Ovary (tissue), 9 donors: Measurements from ENCODE around the gene PRKCI. TPM values are rescaled to one million over a fixed set of nuclear protein-coding genes. Genes with fewer than 3 reads are reported as not detected.
"Not testable (repeated sequence)": the region's sequence is repeated elsewhere in the genome, so short reads cannot be mapped to it uniquely, and the experiment has no call there.

ENCODE experiments used
- DNase-seq, 5 donors: peaks; one replicate each; pipeline ENCODE4 v3.0.0-alpha.2; 2019 to 2020
- H3K27ac ChIP-seq, 2 donors: fragments of 200-600 bp; one replicate each; pipeline versions ENCODE4 v1.5.1 to v1.8.0; 2019 to 2022
- H3K27me3 ChIP-seq: fragments of 200-600 bp; one replicate; pipeline ENCODE4 v1.8.0; 2022
- H3K36me3 ChIP-seq: fragments of 200-600 bp; sonication (generic); one replicate; pipeline ENCODE4 v1.5.1; 2019
- H3K4me1 ChIP-seq: one replicate; pipeline ENCODE4 v1.8.1; 2013; ENCODE audit warnings: mild to moderate bottlenecking, moderate library complexity; ENCODE audit not compliant: insufficient read depth
- H3K4me3 ChIP-seq: fragments of 200-600 bp; sonication (generic); one replicate; pipeline ENCODE4 v1.5.1; 2017
- H3K9me3 ChIP-seq, 2 donors: fragments of 200-600 bp in 1 of 2; sonication (generic) in 1 of 2; one replicate each; pipeline versions ENCODE4 v1.5.1 to v1.8.1; 2013 to 2019; ENCODE audit warnings: mild to moderate bottlenecking in 1 of 2, moderate library complexity in 1 of 2
- CTCF ChIP-seq, 3 donors: fragments of 450-650 bp in 2 of 3; fragments of 200-600 bp in 1 of 3; IDR thresholded peaks; one replicate each; pipeline versions ENCODE4 v1.5.1 to v1.8.0; 2016 to 2022; ENCODE audit warnings: antibody characterized with exemption in 3 of 3, mild to moderate bottlenecking in 1 of 3
- EP300 ChIP-seq: sonication (generic); formaldehyde crosslinking; IDR thresholded peaks from one replicate; pipeline ENCODE4 v1.6.1; 2017; ENCODE audit warnings: antibody characterized with exemption
- POLR2A ChIP-seq: fragments of 450-650 bp; IDR thresholded peaks from one replicate; pipeline ENCODE4 v1.6.1; 2017; ENCODE audit warnings: antibody characterized with exemption, mild to moderate bottlenecking, moderate library complexity
- WGBS, 3 donors: extraction: QIAGEN DNeasy Blood & Tissue Kit in 1 of 3; methylation state at CpG; one replicate each; pipeline versions ENCODE4 v1.1.5 to v1.1.7; 2013 to 2017; 5-methylcytosine and 5-hydroxymethylcytosine counted together
- intact Hi-C, 4 donors: fragments of 100-400 bp; cut with DNase I; formaldehyde crosslinking; loops; one replicate each; pipeline versions ENCODE4 v1.11.0 to v1.15.1; 2022 to 2023
- polyA plus RNA-seq, 2 donors: library from polyadenylated mRNA; stranded (reverse); fragments of 200-250 nt in 1 of 2; fragments of 350-450 nt in 1 of 2; fragmentation: Illumina TruSeq in 1 of 2; extraction: RNeasy Lipid Tissue Mini Kit (QIAGEN cat#74804) in 1 of 2; gene quantifications; one replicate each; pipeline ENCODE4 v1.2.3, GENCODE V29; 2013 to 2014
- total RNA-seq, 7 donors: library from RNA; depleted of rRNA in 2 of 7; stranded (reverse); fragments of >200 nt in 2 of 7; fragmentation: NEBNext Ultra II Directional in 3 of 7; extraction: Animal tissue kit (Norgen Biotek cat#: 25700) in 3 of 7; gene quantifications; one replicate each; pipeline versions ENCODE4 v1.1.0 to v1.2.4, GENCODE V29; 2016 to 2023
- donor health status: DM: no; HTN: no; CAD: no; lungs with moderate emphysema.
- donor health status: DM: no; HTN: no; CAD: no.
- donor health status: Bipolar disorder and iron deficiency.
- donor health status: DM: yes; HTN: yes; CAD: no.
- donor health status: DM: no; HTN: no; CAD: no.
- donor health status: DM: yes; HTN: yes; CAD: no.

The PRKCI gene
- total and polyA plus RNA-seq, 9 donors = 15.5 to 62.4 (median 36.1) TPM

GRCh38 chr3:170331143-170331542 is 108.9 kb downstream of the PRKCI start:
- DNase-seq = no peak
- intact Hi-C loops = no loop called here
- Histone ChIP-seq H3K27me3 (no peaks in the 10 kb centered on the region), H3K4me3 (no peak overlapping the region), H3K9me3 (no peaks in the 10 kb centered on the region), H3K4me1 (no peaks in the 10 kb centered on the region), H3K36me3 (no peaks in the 10 kb centered on the region), H3K27ac (no peak overlapping the region)
- TF ChIP-seq CTCF (IDR thresholded peaks at IDR 0.05) (no peak), EP300 (no peak), POLR2A (no peak)
- WGBS, 3 donors = 82 to 83% (median 83%) methylated on average over 4 of the region's 4 CpGs

- no peak for DNase-seq
- Histone ChIP-seq H3K27ac (no peak overlapping the region), H3K9me3 (no peaks in the 10 kb centered on the region), H3K36me3 (no peaks in the 10 kb centered on the region), H3K4me3 (no peak overlapping the region), H3K4me1 (no peaks in the 10 kb centered on the region), H3K27me3 (no peaks in the 10 kb centered on the region)
- intact Hi-C loops = no loop called here
- TF ChIP-seq CTCF (IDR thresholded peaks at IDR 0.05) = no peak
- TF ChIP-seq POLR2A = no peak
- TF ChIP-seq EP300 = no peak
- WGBS, 3 donors = 76 to 82% (median 76%) methylated on average over 3 of the region's 3 CpGs
Observed at GRCh38 chr3:170337420-170337819, 115.2 kb downstream of the PRKCI start.

GRCh38 chr3:170338690-170339340 is 116.6 kb downstream of the PRKCI start:
- no peaks in the 10 kb centered on the region for H3K36me3 ChIP-seq
- H3K27me3 ChIP-seq = no peaks in the 10 kb centered on the region
- no peak overlapping the region for H3K27ac ChIP-seq
- no peak for DNase-seq
- H3K4me1 ChIP-seq = no peaks in the 10 kb centered on the region
- WGBS, 3 donors = 83 to 95% (median 93%) methylated on average over 1 of the region's 1 CpG
- H3K9me3 ChIP-seq = no peaks in the 10 kb centered on the region
- intact Hi-C loops = no loop called here
- TF ChIP-seq CTCF (IDR thresholded peaks at IDR 0.05) (no peak), POLR2A (no peak), EP300 (no peak)
- H3K4me3 ChIP-seq = no peak overlapping the region

GRCh38 chr3:170342273-170342672 is 120.0 kb downstream of the PRKCI start:
- H3K4me1 ChIP-seq, DNase-seq, H3K9me3 ChIP-seq, H3K36me3 ChIP-seq, H3K27me3 ChIP-seq, H3K4me3 ChIP-seq, H3K27ac ChIP-seq: not testable (repeated sequence)
- WGBS, 3 donors = 96% methylated on average over 9 of the region's 9 CpGs
- intact Hi-C loops = loop anchor here in 1 of 4 donors (1.0 kb wide), 1 partner anchor 160 kb away; no protein-coding TSS in a partner anchor

GRCh38 chr3:170343859-170344258 is 121.6 kb downstream of the PRKCI start:
- 54 to 69% (median 63%) methylated on average over 6 of the region's 6 CpGs for WGBS, 3 donors
- H3K4me1 ChIP-seq, H3K4me3 ChIP-seq, H3K36me3 ChIP-seq, DNase-seq, H3K27me3 ChIP-seq, H3K27ac ChIP-seq, H3K9me3 ChIP-seq, intact Hi-C loops: not testable (repeated sequence)
